Measurements from ENCODE around the gene ACTL7A.

DNA sequence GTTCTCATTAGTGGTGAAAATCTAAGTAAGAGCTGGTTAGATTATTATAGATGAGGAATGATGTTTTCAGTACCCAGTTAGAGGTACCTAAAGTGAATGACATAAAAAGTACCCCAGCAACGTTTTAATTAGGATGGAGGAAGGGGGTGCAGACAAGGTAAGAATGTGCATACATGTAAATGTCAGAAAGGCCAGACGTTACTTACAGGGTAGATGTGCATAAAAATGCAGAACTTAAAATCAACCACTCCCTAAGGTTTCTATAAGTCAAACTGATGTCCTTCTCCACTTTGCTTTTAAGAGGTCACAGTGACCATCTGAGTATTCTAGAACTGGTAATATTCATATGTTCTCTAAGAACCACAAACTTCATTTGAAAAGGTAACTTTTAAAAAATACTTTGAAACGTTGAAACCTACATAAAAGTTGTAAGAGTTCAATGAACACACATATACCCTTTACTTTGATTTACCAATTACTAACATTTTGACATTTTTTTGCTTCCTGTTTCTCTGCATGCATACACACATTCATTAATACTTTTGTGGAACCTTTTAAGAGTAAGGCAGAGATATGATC, 18.8 kb downstream of the ACTL7A start:
- TF ChIP-seq, protein P1, sequence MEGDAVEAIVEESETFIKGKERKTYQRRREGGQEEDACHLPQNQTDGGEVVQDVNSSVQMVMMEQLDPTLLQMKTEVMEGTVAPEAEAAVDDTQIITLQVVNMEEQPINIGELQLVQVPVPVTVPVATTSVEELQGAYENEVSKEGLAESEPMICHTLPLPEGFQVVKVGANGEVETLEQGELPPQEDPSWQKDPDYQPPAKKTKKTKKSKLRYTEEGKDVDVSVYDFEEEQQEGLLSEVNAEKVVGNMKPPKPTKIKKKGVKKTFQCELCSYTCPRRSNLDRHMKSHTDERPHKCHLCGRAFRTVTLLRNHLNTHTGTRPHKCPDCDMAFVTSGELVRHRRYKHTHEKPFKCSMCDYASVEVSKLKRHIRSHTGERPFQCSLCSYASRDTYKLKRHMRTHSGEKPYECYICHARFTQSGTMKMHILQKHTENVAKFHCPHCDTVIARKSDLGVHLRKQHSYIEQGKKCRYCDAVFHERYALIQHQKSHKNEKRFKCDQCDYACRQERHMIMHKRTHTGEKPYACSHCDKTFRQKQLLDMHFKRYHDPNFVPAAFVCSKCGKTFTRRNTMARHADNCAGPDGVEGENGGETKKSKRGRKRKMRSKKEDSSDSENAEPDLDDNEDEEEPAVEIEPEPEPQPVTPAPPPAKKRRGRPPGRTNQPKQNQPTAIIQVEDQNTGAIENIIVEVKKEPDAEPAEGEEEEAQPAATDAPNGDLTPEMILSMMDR (tag by site-specific recombination; IDR thresholded peaks at IDR 0.05) = no peak
- TF ChIP-seq ZNF670 (tag by site-specific recombination; IDR thresholded peaks at IDR 0.05; ENCODE audit: low read depth) (no peak), ZNF701 (tag by site-specific recombination; IDR thresholded peaks at IDR 0.05) (no peak), ZBTB21 (tag by site-specific recombination; IDR thresholded peaks at IDR 0.05) (no peak), ZNF596 (tag by site-specific recombination; IDR thresholded peaks at IDR 0.05) (no peak), ZNF140 (tag by site-specific recombination; IDR thresholded peaks at IDR 0.05) (no peak), KLF9 (tag by site-specific recombination; IDR thresholded peaks at IDR 0.05; ENCODE audit: low read depth) (no peak), ZNF423 (tag by site-specific recombination; IDR thresholded peaks at IDR 0.05) (no peak), BCL11A (tag by site-specific recombination; IDR thresholded peaks at IDR 0.05; ENCODE audit: low read depth) (no peak), EGR2 (tag by site-specific recombination; IDR thresholded peaks at IDR 0.05; ENCODE audit: low read depth) (no peak), ZNF16 (tag by site-specific recombination; IDR thresholded peaks at IDR 0.05; ENCODE audit: low read depth) (no peak)
- TF ChIP-seq, protein P2, sequence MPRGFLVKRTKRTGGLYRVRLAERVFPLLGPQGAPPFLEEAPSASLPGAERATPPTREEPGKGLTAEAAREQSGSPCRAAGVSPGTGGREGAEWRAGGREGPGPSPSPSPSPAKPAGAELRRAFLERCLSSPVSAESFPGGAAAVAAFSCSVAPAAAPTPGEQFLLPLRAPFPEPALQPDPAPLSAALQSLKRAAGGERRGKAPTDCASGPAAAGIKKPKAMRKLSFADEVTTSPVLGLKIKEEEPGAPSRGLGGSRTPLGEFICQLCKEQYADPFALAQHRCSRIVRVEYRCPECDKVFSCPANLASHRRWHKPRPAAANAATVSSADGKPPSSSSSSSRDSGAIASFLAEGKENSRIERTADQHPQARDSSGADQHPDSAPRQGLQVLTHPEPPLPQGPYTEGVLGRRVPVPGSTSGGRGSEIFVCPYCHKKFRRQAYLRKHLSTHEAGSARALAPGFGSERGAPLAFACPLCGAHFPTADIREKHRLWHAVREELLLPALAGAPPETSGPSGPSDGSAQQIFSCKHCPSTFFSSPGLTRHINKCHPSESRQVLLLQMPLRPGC (tag by site-specific recombination; IDR thresholded peaks at IDR 0.05) = no peak
- TF ChIP-seq, protein P3, sequence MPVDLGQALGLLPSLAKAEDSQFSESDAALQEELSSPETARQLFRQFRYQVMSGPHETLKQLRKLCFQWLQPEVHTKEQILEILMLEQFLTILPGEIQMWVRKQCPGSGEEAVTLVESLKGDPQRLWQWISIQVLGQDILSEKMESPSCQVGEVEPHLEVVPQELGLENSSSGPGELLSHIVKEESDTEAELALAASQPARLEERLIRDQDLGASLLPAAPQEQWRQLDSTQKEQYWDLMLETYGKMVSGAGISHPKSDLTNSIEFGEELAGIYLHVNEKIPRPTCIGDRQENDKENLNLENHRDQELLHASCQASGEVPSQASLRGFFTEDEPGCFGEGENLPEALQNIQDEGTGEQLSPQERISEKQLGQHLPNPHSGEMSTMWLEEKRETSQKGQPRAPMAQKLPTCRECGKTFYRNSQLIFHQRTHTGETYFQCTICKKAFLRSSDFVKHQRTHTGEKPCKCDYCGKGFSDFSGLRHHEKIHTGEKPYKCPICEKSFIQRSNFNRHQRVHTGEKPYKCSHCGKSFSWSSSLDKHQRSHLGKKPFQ (tag by site-specific recombination; IDR thresholded peaks at IDR 0.05) = no peak

All from HEK293 (cell line).